Suppressor macrophage (primary cell): ENCODE results near the gene IRS2.
"Not testable (repeated sequence)": the region's sequence is repeated elsewhere in the genome, so short reads cannot be mapped to it uniquely, and the experiment has no call there.

Experiments
- DNase-seq, 4 experiments: peaks; one replicate each; pipeline ENCODE4 v3.0.0-alpha.2; 2020 to 2022

IRS2 gene

GRCh38 chr13:109751477-109751876 lies 34.9 kb downstream of the IRS2 start:
- DNase-seq, result no peak

- no peak for DNase-seq
Observed at GRCh38 chr13:109750221-109750775, 36.1 kb downstream of the IRS2 start.

GRCh38 chr13:109749365-109749764 lies 37.0 kb downstream of the IRS2 start:
- DNase-seq, result no peak

DNA sequence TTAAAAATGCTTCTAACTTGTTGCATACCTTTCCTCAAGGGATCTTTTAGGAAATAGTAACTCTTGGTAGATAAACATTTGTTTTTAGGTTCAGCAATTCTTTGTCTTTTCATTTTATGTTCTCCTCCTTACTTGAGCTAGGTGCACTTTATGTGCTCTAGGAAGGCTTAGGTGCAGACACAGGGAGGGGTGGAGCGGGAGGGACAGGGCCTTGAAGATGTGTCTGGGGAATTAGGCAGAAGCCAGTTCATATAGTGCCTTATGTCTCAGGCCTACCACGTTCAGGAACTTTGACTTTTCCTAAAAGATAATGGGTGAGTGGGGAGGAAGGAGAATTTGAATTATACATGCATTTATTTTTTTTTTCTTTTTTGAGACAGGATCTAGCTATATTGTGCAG lies 37.7 kb downstream of the IRS2 start:
- DNase-seq, result no peak

- DNase-seq, result peak in 1 of 4 experiments; percentile 31
Observed at GRCh38 chr13:109747524-109747923, 38.9 kb downstream of the IRS2 start.

DNA sequence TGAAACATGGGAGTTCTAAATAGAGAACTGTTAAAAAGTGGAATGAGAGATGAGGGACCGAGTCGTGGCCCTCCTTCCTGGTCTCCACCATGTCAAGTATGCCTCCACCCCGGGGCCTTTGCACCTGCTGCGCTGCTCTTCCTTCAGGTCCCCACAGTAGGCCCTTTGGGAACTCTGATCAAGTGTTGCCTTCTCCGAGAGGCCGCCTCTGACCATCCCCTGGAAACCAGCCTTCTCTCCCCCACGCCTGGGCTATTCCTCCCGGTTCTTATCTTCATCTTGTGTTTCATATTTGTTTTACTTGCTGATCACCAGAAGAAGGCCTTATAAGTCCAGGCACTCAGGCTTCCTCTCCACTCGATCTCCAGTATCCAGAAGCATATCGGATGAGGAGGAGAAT lies 40.0 kb downstream of the IRS2 start:
- no peak for DNase-seq

GRCh38 chr13:109745702-109746101 lies 40.7 kb downstream of the IRS2 start:
- DNase-seq, result no peak

- DNase-seq, result no peak
Observed at GRCh38 chr13:109745060-109745459, 41.3 kb downstream of the IRS2 start.

- DNase-seq, result no peak
Observed at GRCh38 chr13:109744512-109745051, 41.8 kb downstream of the IRS2 start.

DNA sequence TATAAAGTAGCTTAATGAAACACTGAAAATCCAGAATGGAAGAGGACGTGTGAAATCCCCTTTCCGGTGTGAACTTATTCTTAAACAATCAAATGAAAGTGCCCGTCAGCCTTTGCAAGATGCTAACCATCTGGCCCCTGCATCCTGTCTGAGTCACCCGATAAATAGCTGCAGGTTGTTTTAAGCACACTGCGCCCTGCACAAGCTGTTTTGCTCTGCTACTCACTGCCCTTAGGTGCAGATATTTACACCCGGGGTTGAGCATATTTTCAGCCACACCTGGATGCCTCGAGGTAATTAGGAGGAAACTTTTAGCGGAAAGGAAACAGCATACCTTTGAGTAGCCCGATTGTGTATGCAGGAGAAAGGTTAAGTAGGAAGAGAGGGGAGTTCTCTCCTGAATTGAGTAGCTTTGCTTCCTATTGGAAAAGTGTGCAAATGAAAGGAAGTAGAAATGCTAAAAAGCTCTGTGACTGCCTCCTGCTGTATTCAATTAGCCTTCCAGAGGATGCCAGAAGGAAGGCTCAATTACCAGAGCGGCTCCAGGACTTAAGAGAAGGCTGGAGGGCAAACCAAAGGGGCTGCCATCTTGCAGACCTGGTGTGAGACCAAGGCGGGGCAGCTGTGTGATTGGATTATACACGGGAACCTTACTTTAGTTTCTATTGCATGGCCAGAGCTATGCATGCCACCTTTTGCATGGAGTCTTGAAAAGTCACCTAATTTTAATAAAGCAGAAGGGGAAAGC lies 42.5 kb downstream of the IRS2 start:
- no peak for DNase-seq

- DNase-seq, result no peak
Observed at GRCh38 chr13:109741966-109742365, 44.4 kb downstream of the IRS2 start.

GRCh38 chr13:109740721-109741120 lies 45.7 kb downstream of the IRS2 start:
- DNase-seq, result no peak

- peak; percentile 18 to 48 (median 30) for DNase-seq
Observed at GRCh38 chr13:109740121-109740520, 46.3 kb downstream of the IRS2 start.

GRCh38 chr13:109738298-109738746 lies 48.1 kb downstream of the IRS2 start:
- DNase-seq, result peak in 3 of 4 experiments; percentile 40 to 46 (median 40)

GRCh38 chr13:109737606-109738005 lies 48.8 kb downstream of the IRS2 start:
- peak in 2 of 4 experiments; percentile 8 to 21 for DNase-seq

- DNase-seq, result no peak
Observed at GRCh38 chr13:109737046-109737573, 49.3 kb downstream of the IRS2 start.

DNA sequence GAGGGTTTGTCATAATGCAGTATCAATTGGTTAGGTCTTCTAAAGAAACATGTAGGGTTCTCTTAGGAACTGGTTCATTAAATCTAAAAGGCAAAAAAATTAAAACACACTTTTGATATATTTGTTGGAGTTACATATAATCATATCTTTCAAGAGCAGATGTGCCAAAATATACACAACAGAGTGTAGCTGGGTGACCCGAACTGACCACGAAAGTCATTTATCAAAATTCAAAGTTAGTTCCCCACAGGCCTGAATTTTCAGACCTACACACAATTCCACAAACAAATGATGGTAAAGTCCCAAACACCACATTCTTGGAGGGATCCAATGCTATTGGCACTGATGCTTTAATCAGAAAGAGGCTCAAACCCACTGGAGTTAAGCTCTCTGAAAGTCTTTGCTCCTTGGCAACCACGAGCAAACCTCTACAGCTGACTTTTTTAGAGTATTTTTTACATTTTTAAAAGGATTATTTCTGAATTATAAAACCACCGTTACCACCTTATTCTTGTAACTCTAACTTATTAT lies 50.9 kb downstream of the IRS2 start:
- no peak for DNase-seq

- no peak for DNase-seq
Observed at GRCh38 chr13:109734002-109734785, 52.2 kb downstream of the IRS2 start.

DNA sequence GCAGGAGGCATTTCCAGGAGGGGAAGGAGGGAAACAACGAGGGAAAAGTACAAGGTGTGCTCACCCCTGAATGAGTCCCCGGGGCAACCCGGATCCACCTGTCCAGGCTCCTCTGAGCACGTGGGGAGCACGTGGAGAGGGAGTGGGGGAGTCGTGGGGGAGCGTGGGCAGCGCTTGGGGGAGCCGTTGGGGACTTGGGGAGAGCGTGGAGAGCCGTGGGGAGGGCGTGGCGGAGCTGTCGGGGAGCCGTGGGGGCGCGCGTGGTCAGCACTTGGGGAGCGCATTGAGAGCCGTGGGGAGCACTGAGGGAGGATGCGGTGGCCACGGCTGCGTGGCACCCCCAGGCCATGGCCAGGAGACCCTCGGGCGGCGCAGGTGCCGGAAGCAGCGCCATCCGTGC lies 52.8 kb downstream of the IRS2 start:
- DNase-seq, result no peak

- DNase-seq, result not testable (repeated sequence)
Observed at GRCh38 chr13:109732470-109733170, 53.8 kb downstream of the IRS2 start.

GRCh38 chr13:109730812-109731335 lies 55.5 kb downstream of the IRS2 start:
- DNase-seq, result peak in 1 of 4 experiments; percentile 12
